Measurements from ENCODE around the gene SNAP23.
"Not testable (repeated sequence)": the region's sequence is repeated elsewhere in the genome, so short reads cannot be mapped to it uniquely, and the experiment has no call there.

Gene SNAP23

GRCh38 chr15:42498212-42499068, 3.0 kb downstream of the SNAP23 start:
- no peak for DNase-seq

- peak; percentile 33 for DNase-seq
Observed at GRCh38 chr15:42499858-42500609, 4.6 kb downstream of the SNAP23 start.

GRCh38 chr15:42502477-42502876, 7.0 kb downstream of the SNAP23 start:
- DNase-seq, result no peak

GRCh38 chr15:42503825-42504224, 8.4 kb downstream of the SNAP23 start:
- DNase-seq, result no peak

GRCh38 chr15:42504631-42505030, 9.2 kb downstream of the SNAP23 start:
- DNase-seq, result no peak

- peak; percentile 43 for DNase-seq
Observed at GRCh38 chr15:42507514-42507913, 12.1 kb downstream of the SNAP23 start.

- DNase-seq, result no peak
Observed at GRCh38 chr15:42508263-42508690, 12.8 kb downstream of the SNAP23 start.

GRCh38 chr15:42510258-42511006, 15.0 kb downstream of the SNAP23 start:
- DNase-seq, result no peak

- peak; percentile 40 for DNase-seq
Observed at GRCh38 chr15:42511007-42511391, 15.6 kb downstream of the SNAP23 start.

- no peak for DNase-seq
Observed at GRCh38 chr15:42523331-42523730, 27.9 kb downstream of the SNAP23 start.

- no peak for DNase-seq
Observed at GRCh38 chr15:42528970-42529369, 33.5 kb downstream of the SNAP23 start.

GRCh38 chr15:42533246-42533645, 37.8 kb downstream of the SNAP23 start:
- no peak for DNase-seq

- no peak for DNase-seq
Observed at GRCh38 chr15:42544853-42545629, 49.6 kb downstream of the SNAP23 start.

- peak; percentile 26 for DNase-seq
Observed at GRCh38 chr15:42547918-42548248, 52.4 kb downstream of the SNAP23 start.

- peak; percentile 84 for DNase-seq
Observed at GRCh38 chr15:42548249-42549031, 53.0 kb downstream of the SNAP23 start, which contains the start of the genes HAUS2 and LRRC57. TSS of gene HAUS2 (plus strand) at chr15:42548838. CDS start at chr15:42548873, 35 bp downstream. TSS of gene LRRC57 (minus strand) at chr15:42548793. CDS start at chr15:42548434, 359 bp downstream.

- DNase-seq, result peak; percentile 46
Observed at GRCh38 chr15:42549032-42549491, 53.6 kb downstream of the SNAP23 start.

GRCh38 chr15:42549741-42550392, 54.4 kb downstream of the SNAP23 start:
- no peak for DNase-seq

GRCh38 chr15:42553554-42553953, 58.1 kb downstream of the SNAP23 start:
- no peak for DNase-seq

GRCh38 chr15:42556550-42557207, 61.2 kb downstream of the SNAP23 start:
- not testable (repeated sequence) for DNase-seq

- no peak for DNase-seq
Observed at GRCh38 chr15:42558739-42559138, 63.3 kb downstream of the SNAP23 start.

All from fibroblast of skin of back (primary cell).